HG02642 (cell line): ENCODE measurements around the gene NT5E.
"Not testable (repeated sequence)": the region's sequence is repeated elsewhere in the genome, so short reads cannot be mapped to it uniquely, and the experiment has no call there.

Experiments used
- ATAC-seq: cut with Tn5 transposase; IDR thresholded peaks from one replicate; pipeline ENCODE4 v1.9.1; 2021; ENCODE audit warnings: mild to moderate bottlenecking; ENCODE audit not compliant: unreplicated experiment, poor library complexity

NT5E gene

GRCh38 chr6:85482905-85483700 lies 33.2 kb downstream of the NT5E start:
- peak; percentile 84 for ATAC-seq

- ATAC-seq = no peak
These were observed 34.0 kb downstream of the NT5E start for GRCh38 chr6:85483846-85484245.

DNA sequence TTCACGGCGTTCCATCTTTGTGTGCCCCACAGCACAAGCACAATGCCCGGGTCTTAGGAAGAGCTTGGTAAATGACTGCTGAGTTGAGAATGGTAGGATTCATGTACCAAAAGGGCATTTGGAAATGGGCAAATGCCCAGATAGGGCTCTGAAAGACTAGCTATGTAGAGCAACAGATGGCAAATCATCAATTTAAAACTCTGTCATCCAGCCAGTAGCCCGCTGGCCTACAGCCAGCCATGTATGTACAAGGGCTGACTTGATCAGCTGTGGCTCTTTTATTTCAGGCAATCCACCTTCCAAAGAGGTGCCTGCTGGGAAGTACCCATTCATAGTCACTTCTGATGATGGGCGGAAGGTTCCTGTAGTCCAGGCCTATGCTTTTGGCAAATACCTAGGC lies 35.1 kb downstream of the NT5E start:
- ATAC-seq = no peak

DNA sequence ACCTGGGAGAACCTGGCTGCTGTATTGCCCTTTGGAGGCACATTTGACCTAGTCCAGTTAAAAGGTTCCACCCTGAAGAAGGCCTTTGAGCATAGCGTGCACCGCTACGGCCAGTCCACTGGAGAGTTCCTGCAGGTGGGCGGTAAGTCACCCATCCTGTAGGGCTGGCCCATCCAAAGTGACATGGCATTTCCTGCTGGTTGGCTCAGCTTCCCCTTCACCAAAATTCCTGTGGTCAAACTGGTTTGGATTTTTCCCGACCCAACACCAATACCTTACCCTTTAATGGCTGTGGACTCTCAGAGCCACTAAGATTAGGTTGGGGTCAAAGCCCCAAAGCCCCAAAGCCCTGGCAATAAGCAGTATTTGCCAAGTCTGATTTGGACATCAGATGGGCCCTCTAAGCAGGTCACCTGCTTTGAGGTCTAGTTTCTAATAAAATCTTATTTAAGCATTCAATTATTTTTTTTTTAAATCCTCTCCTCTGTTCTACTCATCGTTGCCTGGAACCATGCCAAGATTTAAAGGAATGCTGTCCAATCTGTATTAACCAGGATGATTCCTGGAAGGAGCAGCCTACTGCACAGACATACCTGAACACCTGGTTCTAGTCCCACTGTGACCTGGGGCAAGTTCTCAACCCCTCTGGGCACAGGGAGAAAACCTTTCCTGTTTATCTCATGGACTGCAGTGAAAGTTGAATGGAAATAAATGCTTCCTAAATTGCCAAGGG lies 40.8 kb downstream of the NT5E start:
- ATAC-seq = no peak

GRCh38 chr6:85493389-85493788 lies 43.5 kb downstream of the NT5E start:
- no peak for ATAC-seq

GRCh38 chr6:85494547-85495536 lies 45.0 kb downstream of the NT5E start:
- ATAC-seq = no peak

GRCh38 chr6:85496009-85496579 lies 46.2 kb downstream of the NT5E start:
- no peak for ATAC-seq

GRCh38 chr6:85496856-85497255 lies 47.0 kb downstream of the NT5E start:
- no peak for ATAC-seq

- no peak for ATAC-seq
These were observed 48.8 kb downstream of the NT5E start for GRCh38 chr6:85498596-85499258.

DNA sequence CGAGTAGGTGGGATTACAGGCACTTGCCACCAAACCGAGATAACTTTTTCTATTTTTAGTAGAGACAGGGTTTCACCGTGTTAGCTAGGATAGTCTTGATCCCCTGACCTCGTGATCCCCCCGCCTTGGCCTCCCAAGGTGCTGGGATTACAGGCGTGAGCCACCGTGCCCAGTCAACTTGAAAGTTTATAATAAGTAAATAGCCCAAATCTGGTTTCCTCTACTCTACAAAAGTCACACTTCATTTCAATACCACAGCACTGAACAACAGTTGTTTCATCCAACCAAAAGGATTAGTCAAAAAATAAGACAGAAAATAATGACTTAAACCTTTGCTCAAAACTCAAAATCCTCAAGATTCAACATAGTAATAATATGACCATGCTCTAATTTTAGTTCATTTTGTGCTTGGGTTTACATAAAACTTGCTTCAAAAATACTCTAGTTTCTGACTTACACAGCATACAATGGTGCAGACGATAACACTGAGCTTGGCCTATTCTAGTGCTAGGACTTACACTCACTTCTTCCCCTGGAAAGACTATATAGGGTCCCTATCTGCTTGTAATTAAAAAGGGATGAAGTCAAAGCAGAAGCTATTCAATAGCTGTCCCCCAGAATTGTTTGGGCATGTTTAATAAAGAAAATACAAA lies 56.7 kb downstream of the NT5E start:
- ATAC-seq = no peak

DNA sequence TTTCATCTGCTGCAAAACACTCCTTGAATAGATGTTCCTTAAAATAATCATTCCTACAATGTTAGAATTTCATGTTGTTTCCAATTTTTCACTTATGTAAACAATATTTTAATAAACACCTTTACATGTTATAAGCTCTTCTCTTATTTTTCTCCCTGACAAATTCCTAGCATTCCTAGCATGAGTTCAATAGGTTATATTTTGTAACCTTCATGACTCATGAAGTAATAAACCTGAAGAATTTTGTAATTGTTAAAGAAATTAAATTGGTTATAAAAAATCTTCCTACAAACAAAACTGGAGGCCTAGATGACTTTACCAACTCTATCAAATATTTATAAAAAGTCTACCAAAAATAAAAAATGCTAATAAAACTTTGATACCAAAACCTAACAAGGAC lies 66.3 kb downstream of the NT5E start:
- ATAC-seq = no peak

DNA sequence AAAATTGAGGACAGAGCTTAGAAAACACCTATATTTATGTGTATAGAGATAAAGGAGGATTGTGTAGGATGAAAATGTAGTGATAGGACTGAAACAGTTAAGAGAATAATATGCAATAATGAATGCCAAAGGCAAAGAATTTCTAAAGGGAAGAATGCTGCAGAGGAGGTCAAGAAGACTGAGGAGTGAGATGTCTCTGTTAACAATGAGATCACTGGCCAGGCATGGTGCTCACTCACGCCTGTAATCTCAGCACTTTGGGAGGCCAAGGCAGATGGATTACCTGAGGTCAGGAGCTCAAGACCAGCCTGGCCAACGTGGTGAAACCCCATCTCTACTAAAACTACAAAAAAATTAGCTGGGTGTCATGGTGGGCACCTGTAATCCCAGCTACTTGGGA lies 74.4 kb downstream of the NT5E start:
- ATAC-seq = not testable (repeated sequence)

DNA sequence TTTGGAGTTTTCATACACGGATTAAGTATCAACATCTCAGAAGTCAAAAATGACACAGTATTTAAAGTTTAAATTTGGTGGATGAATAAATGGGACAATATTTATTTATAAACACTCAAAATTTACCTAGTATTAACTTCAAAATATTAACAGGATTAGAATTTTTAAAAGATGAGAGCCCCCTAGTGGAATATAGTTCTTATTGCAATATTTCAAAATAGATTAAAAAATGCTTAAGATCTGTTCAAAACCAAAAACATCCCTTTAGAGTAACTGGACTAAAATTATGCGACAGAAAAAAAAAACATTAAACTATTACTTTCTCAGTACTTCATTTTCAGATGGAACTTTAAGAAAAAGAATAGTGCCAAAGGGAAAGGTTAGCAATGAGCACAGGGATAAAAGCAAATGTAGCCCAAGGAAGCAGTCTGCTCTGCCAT lies 87.2 kb downstream of the NT5E start:
- no peak for ATAC-seq

GRCh38 chr6:85544776-85545175 lies 94.9 kb downstream of the NT5E start:
- no peak for ATAC-seq
